ENCODE measurements around the gene GPR143.

GRCh38 chrX:9704876-9705465 lies 60.7 kb downstream of the GPR143 start:
- TF ChIP-seq POLR2A (IDR thresholded peaks at IDR 0.05; ENCODE audit: low read depth, low read length) (no peak), NFE2L2 (IDR thresholded peaks at IDR 0.05; ENCODE audit: low read depth, low read length) (no peak), BHLHE40 (IDR thresholded peaks at IDR 0.05; ENCODE audit: low read depth, low read length) (no peak), RCOR1 (IDR thresholded peaks at IDR 0.05; ENCODE audit: insufficient replicate concordance, low read length) (no peak), RFX5 (IDR thresholded peaks at IDR 0.05; ENCODE audit: low read depth, low read length) (no peak), USF2 (IDR thresholded peaks at IDR 0.05; ENCODE audit: low read depth, low read length) (no peak), FOS (IDR thresholded peaks at IDR 0.05; ENCODE audit: low read depth, low read length) (no peak), SMC3 (IDR thresholded peaks at IDR 0.05; ENCODE audit: low read depth, low read length) (no peak), RAD21 (IDR thresholded peaks at IDR 0.05; ENCODE audit: low read length) (no peak), MXI1 (IDR thresholded peaks at IDR 0.05; ENCODE audit: borderline replicate concordance, low read depth, low read length) (no peak), MAZ (IDR thresholded peaks at IDR 0.05; ENCODE audit: borderline replicate concordance, low read depth, low read length) (no peak)
- TF ChIP-seq, protein P1, sequence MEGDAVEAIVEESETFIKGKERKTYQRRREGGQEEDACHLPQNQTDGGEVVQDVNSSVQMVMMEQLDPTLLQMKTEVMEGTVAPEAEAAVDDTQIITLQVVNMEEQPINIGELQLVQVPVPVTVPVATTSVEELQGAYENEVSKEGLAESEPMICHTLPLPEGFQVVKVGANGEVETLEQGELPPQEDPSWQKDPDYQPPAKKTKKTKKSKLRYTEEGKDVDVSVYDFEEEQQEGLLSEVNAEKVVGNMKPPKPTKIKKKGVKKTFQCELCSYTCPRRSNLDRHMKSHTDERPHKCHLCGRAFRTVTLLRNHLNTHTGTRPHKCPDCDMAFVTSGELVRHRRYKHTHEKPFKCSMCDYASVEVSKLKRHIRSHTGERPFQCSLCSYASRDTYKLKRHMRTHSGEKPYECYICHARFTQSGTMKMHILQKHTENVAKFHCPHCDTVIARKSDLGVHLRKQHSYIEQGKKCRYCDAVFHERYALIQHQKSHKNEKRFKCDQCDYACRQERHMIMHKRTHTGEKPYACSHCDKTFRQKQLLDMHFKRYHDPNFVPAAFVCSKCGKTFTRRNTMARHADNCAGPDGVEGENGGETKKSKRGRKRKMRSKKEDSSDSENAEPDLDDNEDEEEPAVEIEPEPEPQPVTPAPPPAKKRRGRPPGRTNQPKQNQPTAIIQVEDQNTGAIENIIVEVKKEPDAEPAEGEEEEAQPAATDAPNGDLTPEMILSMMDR (conservative IDR thresholded peaks at IDR 0.05; ENCODE audit: low read depth, low read length) = no peak
- TF ChIP-seq, protein P2, sequence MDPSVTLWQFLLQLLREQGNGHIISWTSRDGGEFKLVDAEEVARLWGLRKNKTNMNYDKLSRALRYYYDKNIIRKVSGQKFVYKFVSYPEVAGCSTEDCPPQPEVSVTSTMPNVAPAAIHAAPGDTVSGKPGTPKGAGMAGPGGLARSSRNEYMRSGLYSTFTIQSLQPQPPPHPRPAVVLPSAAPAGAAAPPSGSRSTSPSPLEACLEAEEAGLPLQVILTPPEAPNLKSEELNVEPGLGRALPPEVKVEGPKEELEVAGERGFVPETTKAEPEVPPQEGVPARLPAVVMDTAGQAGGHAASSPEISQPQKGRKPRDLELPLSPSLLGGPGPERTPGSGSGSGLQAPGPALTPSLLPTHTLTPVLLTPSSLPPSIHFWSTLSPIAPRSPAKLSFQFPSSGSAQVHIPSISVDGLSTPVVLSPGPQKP (IDR thresholded peaks at IDR 0.05; ENCODE audit: borderline replicate concordance, low read depth, low read length) = no peak
